Naive thymus-derived CD4-positive, alpha-beta T cell (primary cell): ENCODE measurements around the gene MINAR1. TPM values are rescaled to one million over a fixed set of nuclear protein-coding genes. Genes with fewer than 3 reads are reported as not detected.

ENCODE experiments used
- ATAC-seq: fragments of 150-1000 bp; cut with Tn5 transposase; 2 replicates; pipeline ENCODE4 v1.10.0; 2021; ENCODE audit warnings: mild to moderate bottlenecking, moderate library complexity
- CTCF ChIA-PET: fragments of 350-600 bp; sonication (Branson Sonifier 250); formaldehyde crosslinking; loops from one replicate; lab custom pipeline; 2021; ENCODE audit warnings: antibody characterized with exemption; lab: Charles Lee
- POLR2A ChIA-PET: fragments of 350-600 bp; sonication (Branson Sonifier 250); formaldehyde crosslinking; loops from one replicate; lab custom pipeline; 2021; ENCODE audit warnings: antibody characterized with exemption, inconsistent platforms; lab: Charles Lee
- DNase-seq, 9 donors: peaks; one replicate each; pipeline versions ENCODE4 v3.0.0 to v3.0.0-alpha.2; 2020 to 2022; ENCODE audit warnings: mixed read lengths in 1 of 9
- H3K27ac ChIP-seq: one replicate; pipeline ENCODE4 v1.7.0; 2013; ENCODE audit warnings: mild to moderate bottlenecking, low read depth, low read length, moderate library complexity
- H3K27me3 ChIP-seq, 2 donors: one replicate each; pipeline ENCODE4 v1.7.0; 2013; ENCODE audit warnings: low read length in 2 of 2, mild to moderate bottlenecking in 2 of 2, moderate library complexity in 2 of 2; ENCODE audit not compliant: control insufficient read depth in 2 of 2, insufficient read depth in 2 of 2
- H3K36me3 ChIP-seq, 3 experiments: 1 replicate in 2 of 3; 2 replicates in 1 of 3; pipeline ENCODE4 v1.7.0; 2013; ENCODE audit warnings: low read length in 3 of 3, mild to moderate bottlenecking in 3 of 3, moderate library complexity in 1 of 3; ENCODE audit not compliant: insufficient read depth in 3 of 3, control insufficient read depth in 2 of 3
- H3K4me1 ChIP-seq, 2 donors: one replicate each; pipeline ENCODE4 v1.7.0; 2013; ENCODE audit warnings: low read length in 2 of 2, mild to moderate bottlenecking in 2 of 2, moderate library complexity in 1 of 2; ENCODE audit not compliant: control insufficient read depth in 2 of 2, insufficient read depth in 2 of 2
- H3K4me3 ChIP-seq: 2 replicates; pipeline ENCODE4 v1.7.0; 2013; ENCODE audit warnings: mild to moderate bottlenecking, low read length
- H3K9me3 ChIP-seq, 3 experiments: 1 replicate in 2 of 3; 2 replicates in 1 of 3; pipeline ENCODE4 v1.7.0; 2013; ENCODE audit warnings: low read length in 3 of 3; ENCODE audit not compliant: control insufficient read depth in 2 of 3
- H3K27ac Mint-ChIP-seq, 9 donors: one replicate each; pipeline ENCODE4 v1.8.0; 2020 to 2022; ENCODE audit warnings: mixed read lengths in 9 of 9, mild to moderate bottlenecking in 8 of 9, moderate library complexity in 5 of 9, inconsistent platforms in 2 of 9
- H3K27me3 Mint-ChIP-seq, 5 donors: one replicate each; pipeline ENCODE4 v1.8.0; 2021 to 2022; ENCODE audit warnings: mixed read lengths in 5 of 5, mild to moderate bottlenecking in 1 of 5
- H3K36me3 Mint-ChIP-seq, 5 donors: one replicate each; pipeline ENCODE4 v1.8.0; 2020 to 2022; ENCODE audit warnings: mixed read lengths in 5 of 5, mild to moderate bottlenecking in 3 of 5, inconsistent platforms in 1 of 5
- H3K4me1 Mint-ChIP-seq, 7 donors: one replicate each; pipeline ENCODE4 v1.8.0; 2020 to 2022; ENCODE audit warnings: mixed read lengths in 7 of 7, mild to moderate bottlenecking in 3 of 7, inconsistent platforms in 1 of 7
- H3K4me3 Mint-ChIP-seq, 10 donors: one replicate each; pipeline ENCODE4 v1.8.0; 2020 to 2022; ENCODE audit warnings: mild to moderate bottlenecking in 10 of 10, mixed read lengths in 10 of 10, moderate library complexity in 6 of 10, inconsistent platforms in 2 of 10
- H3K9me3 Mint-ChIP-seq, 11 donors: one replicate each; pipeline ENCODE4 v1.8.0; 2020 to 2022; ENCODE audit warnings: mixed read lengths in 11 of 11, mild to moderate bottlenecking in 4 of 11, inconsistent platforms in 1 of 11, moderate library complexity in 1 of 11
- intact Hi-C, 2 donors: fragments of 100-400 bp; cut with micrococcal nuclease; formaldehyde crosslinking; loops; one replicate each; pipeline ENCODE4 v1.15.1; 2023
- polyA plus RNA-seq, 2 donors: library from polyadenylated mRNA; unstranded; fragments of 300-500 nt; fragmentation: Illumina TruSeq; gene quantifications; one replicate each; pipeline ENCODE4 v1.2.3, GENCODE V29; 2021
- total RNA-seq, 6 experiments: library from RNA in 5 of 6; stranded (reverse) in 5 of 6; gene quantifications; 1 replicate in 5 of 6; 2 replicates in 1 of 6; pipeline ENCODE4 v1.2.3 and lab custom pipeline; 2021 to 2026

MINAR1 gene
- total and polyA plus RNA-seq, 7 experiments from 2014 or later: 0.04 to 1.3 (median 0.32) TPM

GRCh38 chr15:79437275-79438000, 5.3 kb downstream of the MINAR1 start:
- Histone ChIP-seq H3K4me3 (no peak overlapping the region), H3K9me3 (no peaks in the 10 kb centered on the region), H3K4me1 (no peaks in the 10 kb centered on the region), H3K27me3 (no peaks in the 10 kb centered on the region), H3K27ac (no peak overlapping the region), H3K36me3 (no peaks in the 10 kb centered on the region)
- Mint-ChIP-seq H3K9me3 (peaks cover 0 to 1% (median 0%) of the 10 kb centered on the region in 11 donors), H3K27ac (no peak overlapping the region), H3K36me3 (no peaks in the 10 kb centered on the region), H3K4me1 (peaks cover 0 to 4% (median 0%) of the 10 kb centered on the region in 7 donors), H3K27me3 (peaks cover 21 to 33% (median 26%) of the 10 kb centered on the region in 5 donors), H3K4me3 (no peak overlapping the region)
- ChIA-PET CTCF (no interaction called here), POLR2A (no interaction called here)
- intact Hi-C loops: no loop called here
- ATAC-seq (peak; percentile 22), DNase-seq (no peak)

GRCh38 chr15:79439236-79439635, 7.1 kb downstream of the MINAR1 start:
- H3K27ac Mint-ChIP-seq: no peak overlapping the region
- H3K4me1 ChIP-seq: no peaks in the 10 kb centered on the region
- H3K9me3 ChIP-seq: no peaks in the 10 kb centered on the region
- H3K36me3 ChIP-seq: no peaks in the 10 kb centered on the region
- DNase-seq: no peak
- H3K9me3 Mint-ChIP-seq: peaks cover 0 to 1% (median 0%) of the 10 kb centered on the region in 11 donors
- H3K4me1 Mint-ChIP-seq: peaks cover 0 to 4% (median 0%) of the 10 kb centered on the region in 7 donors
- H3K27me3 ChIP-seq: no peaks in the 10 kb centered on the region
- no peak overlapping the region for H3K4me3 Mint-ChIP-seq
- H3K27ac ChIP-seq: no peak overlapping the region
- CTCF ChIA-PET: no interaction called here
- ATAC-seq: peak; percentile 40
- POLR2A ChIA-PET: no interaction called here
- H3K36me3 Mint-ChIP-seq: no peaks in the 10 kb centered on the region
- H3K4me3 ChIP-seq: no peak overlapping the region
- intact Hi-C loops: no loop called here
- peaks cover 7 to 17% (median 14%) of the 10 kb centered on the region in 5 donors for H3K27me3 Mint-ChIP-seq

DNA sequence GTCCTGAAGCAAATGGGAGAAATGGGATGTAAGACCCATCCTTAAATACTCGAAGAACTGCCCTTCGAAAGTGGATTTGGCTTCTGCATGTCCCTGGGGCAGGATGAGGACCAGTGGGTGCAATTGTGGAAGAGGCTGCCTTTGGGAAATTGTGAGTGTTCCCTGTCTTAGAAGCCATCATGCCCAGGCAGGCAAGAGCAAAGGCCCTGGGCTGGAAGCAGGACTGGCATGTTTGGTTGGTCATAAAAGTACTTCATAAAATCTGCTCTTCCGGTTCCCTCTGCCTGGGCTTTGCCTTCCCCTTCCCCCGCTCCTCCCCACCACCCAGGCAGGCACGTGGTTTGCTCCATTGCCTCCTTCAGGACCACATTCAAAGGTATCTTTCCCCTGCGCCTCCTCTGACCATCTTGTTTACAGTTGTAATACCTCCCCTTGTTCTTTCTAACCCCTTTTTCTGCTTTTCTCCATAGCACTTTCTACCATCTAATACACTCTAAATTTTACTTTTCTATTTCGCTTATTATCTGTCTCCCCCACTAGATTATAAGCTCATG, 8.3 kb downstream of the MINAR1 start:
- H3K36me3 ChIP-seq: no peaks in the 10 kb centered on the region
- H3K9me3 ChIP-seq: no peaks in the 10 kb centered on the region
- no peak for ATAC-seq
- Mint-ChIP-seq H3K9me3 (peaks cover 0 to 2% (median 0%) of the 10 kb centered on the region in 11 donors), H3K36me3 (no peaks in the 10 kb centered on the region), H3K4me3 (no peak overlapping the region), H3K4me1 (peaks cover 0 to 4% (median 0%) of the 10 kb centered on the region in 7 donors), H3K27ac (no peak overlapping the region), H3K27me3 (peaks cover 0 to 8% (median 2%) of the 10 kb centered on the region in 5 donors)
- H3K4me1 ChIP-seq: no peaks in the 10 kb centered on the region
- intact Hi-C loops: no loop called here
- POLR2A ChIA-PET: no interaction called here
- H3K27me3 ChIP-seq: no peaks in the 10 kb centered on the region
- CTCF ChIA-PET: no interaction called here
- H3K27ac ChIP-seq: no peak overlapping the region
- H3K4me3 ChIP-seq: no peak overlapping the region
- DNase-seq: no peak

- H3K27ac ChIP-seq: no peak overlapping the region
- ATAC-seq: no peak
- Mint-ChIP-seq H3K9me3 (peaks cover 0 to 25% (median 6%) of the 10 kb centered on the region in 11 donors), H3K4me1 (no peaks in the 10 kb centered on the region), H3K4me3 (no peak overlapping the region), H3K27ac (no peak overlapping the region), H3K27me3 (peaks cover 0 to 4% (median 2%) of the 10 kb centered on the region in 5 donors), H3K36me3 (no peaks in the 10 kb centered on the region)
- no peaks in the 10 kb centered on the region for H3K4me1 ChIP-seq
- no peaks in the 10 kb centered on the region for H3K9me3 ChIP-seq
- no peaks in the 10 kb centered on the region for H3K36me3 ChIP-seq
- CTCF ChIA-PET: no interaction called here
- intact Hi-C loops: no loop called here
- no peak for DNase-seq
- POLR2A ChIA-PET: no interaction called here
- H3K27me3 ChIP-seq: no peaks in the 10 kb centered on the region
- H3K4me3 ChIP-seq: no peak overlapping the region
Measured at GRCh38 chr15:79442911-79443310, 10.8 kb downstream of the MINAR1 start.

DNA sequence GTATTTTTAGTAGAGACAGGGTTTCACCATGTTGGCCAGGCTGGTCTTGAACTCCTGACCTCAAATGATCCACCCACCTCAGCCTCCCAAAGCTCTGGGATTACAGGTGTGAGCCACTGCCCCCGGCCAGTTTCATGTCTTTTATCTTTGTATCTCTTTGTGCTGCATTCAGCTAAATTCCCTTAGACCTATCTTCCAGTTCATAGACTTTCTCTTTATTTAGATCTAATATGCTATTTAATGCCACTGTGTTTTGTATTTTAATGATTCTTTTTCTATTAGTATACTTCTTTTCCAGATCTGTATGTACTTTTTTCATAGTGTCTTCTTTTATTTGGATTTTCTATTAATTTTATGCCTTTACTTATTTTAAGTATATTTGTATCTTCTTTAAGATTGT, 14.9 kb downstream of the MINAR1 start:
- peaks cover 0 to 27% (median 6%) of the 10 kb centered on the region in 11 donors for H3K9me3 Mint-ChIP-seq
- no peak overlapping the region for H3K27ac Mint-ChIP-seq
- Histone ChIP-seq H3K9me3 (no peaks in the 10 kb centered on the region), H3K4me1 (no peaks in the 10 kb centered on the region), H3K4me3 (no peak overlapping the region), H3K36me3 (no peaks in the 10 kb centered on the region), H3K27me3 (no peaks in the 10 kb centered on the region), H3K27ac (no peak overlapping the region)
- H3K36me3 Mint-ChIP-seq: peaks cover 0 to 4% (median 0%) of the 10 kb centered on the region in 5 donors
- H3K4me3 Mint-ChIP-seq: no peak overlapping the region
- peaks cover 7 to 17% (median 16%) of the 10 kb centered on the region in 5 donors for H3K27me3 Mint-ChIP-seq
- no peaks in the 10 kb centered on the region for H3K4me1 Mint-ChIP-seq
- ChIA-PET POLR2A (no interaction called here), CTCF (no interaction called here)
- intact Hi-C loops: no loop called here
- DNase-seq (no peak), ATAC-seq (no peak)

DNA sequence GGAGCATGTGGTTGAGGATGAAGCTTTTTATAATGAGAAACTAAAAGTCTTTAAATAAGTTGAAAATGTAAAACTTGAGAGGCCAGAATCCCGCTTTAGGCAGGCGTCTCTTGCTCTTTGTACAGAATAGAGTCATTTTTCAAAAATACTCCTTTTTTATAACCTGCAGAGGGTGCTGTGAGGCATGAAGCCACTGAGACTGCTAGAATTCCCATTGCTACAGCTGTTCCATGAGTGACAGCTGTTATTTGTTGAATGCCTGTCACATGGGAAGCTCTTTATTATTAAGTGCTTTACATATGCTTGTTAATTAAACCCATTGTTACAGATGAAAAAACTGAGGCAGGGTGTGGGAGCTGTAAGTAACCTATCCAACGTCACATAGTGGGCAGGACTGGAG, 18.5 kb downstream of the MINAR1 start:
- no peaks in the 10 kb centered on the region for H3K9me3 ChIP-seq
- DNase-seq: no peak
- H3K27ac ChIP-seq: no peak overlapping the region
- H3K36me3 ChIP-seq: no peaks in the 10 kb centered on the region
- no peak overlapping the region for H3K4me3 ChIP-seq
- Mint-ChIP-seq H3K4me3 (no peak overlapping the region), H3K4me1 (no peaks in the 10 kb centered on the region), H3K36me3 (peaks cover 0 to 4% (median 0%) of the 10 kb centered on the region in 5 donors), H3K9me3 (peaks cover 0 to 25% (median 6%) of the 10 kb centered on the region in 11 donors), H3K27me3 (peaks cover 7 to 17% (median 16%) of the 10 kb centered on the region in 5 donors), H3K27ac (no peak overlapping the region)
- CTCF ChIA-PET: no interaction called here
- no peaks in the 10 kb centered on the region for H3K4me1 ChIP-seq
- POLR2A ChIA-PET: no interaction called here
- intact Hi-C loops: no loop called here
- ATAC-seq: no peak
- H3K27me3 ChIP-seq: no peaks in the 10 kb centered on the region
